Measurements from ENCODE around the gene ACTRT2.

The ACTRT2 gene

DNA sequence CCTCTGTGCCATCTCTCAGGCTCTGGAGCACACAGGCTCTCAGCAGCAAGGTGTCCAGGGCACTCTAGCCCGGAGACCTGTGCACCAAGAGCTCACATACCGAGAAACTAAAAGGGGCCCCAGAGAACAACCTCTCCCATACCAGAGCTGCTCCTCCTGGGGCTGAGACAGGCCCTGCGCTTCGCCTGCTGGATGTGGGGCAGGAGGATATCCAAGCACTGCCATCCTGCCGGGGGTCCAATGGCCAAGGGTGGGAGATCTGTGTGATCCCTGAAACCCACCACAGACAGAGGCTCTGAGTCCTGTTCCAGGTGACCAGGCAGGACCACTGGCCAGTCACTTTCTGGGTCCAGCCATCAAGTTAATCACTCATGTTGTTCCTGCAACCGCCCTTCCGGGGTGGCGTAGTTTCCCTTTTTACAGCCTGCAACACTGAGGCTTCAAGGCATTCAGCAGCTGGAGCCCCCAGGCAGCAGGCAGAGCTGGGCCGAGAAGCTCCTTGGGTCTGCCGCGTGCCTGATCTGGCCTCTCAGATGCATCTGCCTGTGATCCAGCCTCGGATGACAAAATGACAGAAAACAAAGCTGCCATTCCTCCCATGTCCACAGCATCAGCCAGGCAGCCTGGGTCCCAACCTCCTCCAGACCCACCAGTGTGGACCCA, 36.7 kb upstream of the ACTRT2 start:
- Histone ChIP-seq H3K4me3 (ENCODE audit: insufficient read depth, low read length, poor library complexity, severe bottlenecking) (no peak overlapping the region), H3K27me3 (ENCODE audit: low read length) (no peaks in the 10 kb centered on the region), H3K79me2 (ENCODE audit: insufficient read depth, low read length) (no peaks in the 10 kb centered on the region), H3K9me3 (ENCODE audit: insufficient read depth, low read length) (no peaks in the 10 kb centered on the region), H3K36me3 (ENCODE audit: low read length) (no peaks in the 10 kb centered on the region), H4K20me1 (ENCODE audit: low read depth, low read length) (no peaks in the 10 kb centered on the region), H3F3A (ENCODE audit: insufficient read depth) (no peaks in the 10 kb centered on the region), H3K9ac (ENCODE audit: low read length) (no peak overlapping the region), H3K27ac (ENCODE audit: low read depth, low read length) (no peak overlapping the region), H3K9me2 (replicated peaks; ENCODE audit: insufficient read depth, low read length) (no peaks in the 10 kb centered on the region), H2AFZ (ENCODE audit: low read depth, low read length, severe bottlenecking) (no peak overlapping the region), H3K4me2 (ENCODE audit: low read depth, low read length, poor library complexity, severe bottlenecking) (no peak overlapping the region)
- TF ChIP-seq, protein P1, sequence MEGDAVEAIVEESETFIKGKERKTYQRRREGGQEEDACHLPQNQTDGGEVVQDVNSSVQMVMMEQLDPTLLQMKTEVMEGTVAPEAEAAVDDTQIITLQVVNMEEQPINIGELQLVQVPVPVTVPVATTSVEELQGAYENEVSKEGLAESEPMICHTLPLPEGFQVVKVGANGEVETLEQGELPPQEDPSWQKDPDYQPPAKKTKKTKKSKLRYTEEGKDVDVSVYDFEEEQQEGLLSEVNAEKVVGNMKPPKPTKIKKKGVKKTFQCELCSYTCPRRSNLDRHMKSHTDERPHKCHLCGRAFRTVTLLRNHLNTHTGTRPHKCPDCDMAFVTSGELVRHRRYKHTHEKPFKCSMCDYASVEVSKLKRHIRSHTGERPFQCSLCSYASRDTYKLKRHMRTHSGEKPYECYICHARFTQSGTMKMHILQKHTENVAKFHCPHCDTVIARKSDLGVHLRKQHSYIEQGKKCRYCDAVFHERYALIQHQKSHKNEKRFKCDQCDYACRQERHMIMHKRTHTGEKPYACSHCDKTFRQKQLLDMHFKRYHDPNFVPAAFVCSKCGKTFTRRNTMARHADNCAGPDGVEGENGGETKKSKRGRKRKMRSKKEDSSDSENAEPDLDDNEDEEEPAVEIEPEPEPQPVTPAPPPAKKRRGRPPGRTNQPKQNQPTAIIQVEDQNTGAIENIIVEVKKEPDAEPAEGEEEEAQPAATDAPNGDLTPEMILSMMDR (IDR thresholded peaks at IDR 0.05; ENCODE audit: insufficient read depth, low read length, poor library complexity, severe bottlenecking) = no peak
- no peak for TF ChIP-seq EZH2phosphoT487 (conservative IDR thresholded peaks at IDR 0.05; ENCODE audit: low read length)

DNA sequence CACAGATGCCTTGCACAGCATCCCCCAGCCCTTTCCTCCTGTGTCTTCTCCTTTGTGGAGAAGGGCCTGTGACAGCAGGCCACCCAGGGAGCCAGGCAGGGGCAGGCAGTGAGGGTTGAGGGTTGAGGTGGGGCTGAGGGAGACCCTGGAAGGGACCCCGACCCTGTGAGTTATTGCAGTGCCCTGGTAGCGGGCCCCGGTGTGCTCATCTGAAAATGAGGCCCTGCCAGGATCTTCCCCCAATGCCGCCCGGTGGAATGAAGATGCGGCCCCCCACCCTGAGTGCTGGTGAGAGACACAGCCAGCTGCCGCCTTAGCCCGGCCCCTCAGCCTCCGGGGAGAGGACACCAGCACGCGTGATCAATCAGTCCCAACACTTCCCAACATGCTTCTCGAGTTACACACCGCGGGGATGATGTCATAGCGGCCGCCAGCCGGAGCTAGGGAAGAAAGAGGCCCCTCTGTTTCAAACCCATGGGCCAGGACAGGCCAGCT, 36.2 kb upstream of the ACTRT2 start:
- Histone ChIP-seq H3K79me2 (ENCODE audit: insufficient read depth, low read length) (no peaks in the 10 kb centered on the region), H3K9ac (ENCODE audit: low read length) (no peak overlapping the region), H4K20me1 (ENCODE audit: low read depth, low read length) (no peaks in the 10 kb centered on the region), H3K27ac (ENCODE audit: low read depth, low read length) (no peak overlapping the region), H2AFZ (ENCODE audit: low read depth, low read length, severe bottlenecking) (no peak overlapping the region), H3K9me3 (ENCODE audit: insufficient read depth, low read length) (no peaks in the 10 kb centered on the region), H3K4me3 (ENCODE audit: insufficient read depth, low read length, poor library complexity, severe bottlenecking) (no peak overlapping the region), H3K9me2 (replicated peaks; ENCODE audit: insufficient read depth, low read length) (no peaks in the 10 kb centered on the region), H3K4me2 (ENCODE audit: low read depth, low read length, poor library complexity, severe bottlenecking) (no peak overlapping the region), H3F3A (ENCODE audit: insufficient read depth) (no peaks in the 10 kb centered on the region), H3K36me3 (ENCODE audit: low read length) (no peaks in the 10 kb centered on the region), H3K27me3 (ENCODE audit: low read length) (no peaks in the 10 kb centered on the region)
- TF ChIP-seq, protein P1 (IDR thresholded peaks at IDR 0.05; ENCODE audit: insufficient read depth, low read length, poor library complexity, severe bottlenecking) = no peak
- TF ChIP-seq EZH2phosphoT487 (conservative IDR thresholded peaks at IDR 0.05; ENCODE audit: low read length) = no peak

DNA sequence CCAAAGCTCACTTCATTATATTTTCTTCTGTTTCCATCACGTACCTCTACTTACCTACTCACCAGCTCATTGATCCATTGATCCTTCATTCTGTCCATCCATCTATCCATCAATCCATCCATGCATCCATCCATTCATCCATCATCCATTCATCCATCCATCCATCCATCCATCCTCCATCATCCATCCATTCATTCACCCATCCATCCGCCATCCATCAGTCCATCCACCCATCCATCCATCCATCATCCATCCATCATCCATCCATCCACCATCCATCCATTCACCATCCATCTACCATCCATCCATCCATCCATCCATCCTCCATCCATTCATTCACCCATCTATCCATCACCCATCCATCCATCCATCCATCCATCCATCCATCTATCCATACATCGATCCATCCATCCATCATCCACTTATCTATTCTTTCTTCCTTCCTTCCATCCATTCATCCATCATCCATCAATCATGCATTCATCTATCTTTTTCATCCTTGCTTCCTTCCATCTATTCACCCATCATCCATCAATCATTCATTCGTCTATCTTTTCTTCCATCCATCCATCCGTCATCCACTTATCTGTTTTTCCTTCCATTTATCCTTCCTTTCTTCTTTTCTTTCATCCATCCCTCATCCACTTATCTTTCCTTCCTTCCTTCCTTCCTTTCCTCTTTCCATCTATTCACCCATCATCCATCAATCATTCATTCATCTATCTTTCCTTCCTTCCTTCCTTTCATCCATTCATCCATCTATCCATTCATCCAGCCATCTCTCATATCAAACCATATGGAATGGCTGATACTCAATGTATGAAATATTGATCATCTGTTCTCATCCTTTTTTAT, 35.3 kb upstream of the ACTRT2 start:
- H3K79me2 ChIP-seq (ENCODE audit: insufficient read depth, low read length) = no peaks in the 10 kb centered on the region
- H2AFZ ChIP-seq (ENCODE audit: low read depth, low read length, severe bottlenecking) = no peak overlapping the region
- no peaks in the 10 kb centered on the region for H4K20me1 ChIP-seq (ENCODE audit: low read depth, low read length)
- TF ChIP-seq EZH2phosphoT487 (conservative IDR thresholded peaks at IDR 0.05; ENCODE audit: low read length) = no peak
- TF ChIP-seq, protein P1 (IDR thresholded peaks at IDR 0.05; ENCODE audit: insufficient read depth, low read length, poor library complexity, severe bottlenecking) = no peak
- H3K4me3 ChIP-seq (ENCODE audit: insufficient read depth, low read length, poor library complexity, severe bottlenecking) = no peak overlapping the region
- H3K9me2 ChIP-seq (replicated peaks; ENCODE audit: insufficient read depth, low read length) = no peaks in the 10 kb centered on the region
- H3K9ac ChIP-seq (ENCODE audit: low read length) = no peak overlapping the region
- no peaks in the 10 kb centered on the region for H3K27me3 ChIP-seq (ENCODE audit: low read length)
- H3K9me3 ChIP-seq (ENCODE audit: insufficient read depth, low read length) = no peaks in the 10 kb centered on the region
- no peak overlapping the region for H3K4me2 ChIP-seq (ENCODE audit: low read depth, low read length, poor library complexity, severe bottlenecking)
- H3K36me3 ChIP-seq (ENCODE audit: low read length) = no peaks in the 10 kb centered on the region
- H3K27ac ChIP-seq (ENCODE audit: low read depth, low read length) = no peak overlapping the region
- H3F3A ChIP-seq (ENCODE audit: insufficient read depth) = no peaks in the 10 kb centered on the region
